Measurements from ENCODE around the gene KHDC4. TPM values are rescaled to one million over a fixed set of nuclear protein-coding genes. Genes with fewer than 3 reads are reported as not detected.

The KHDC4 gene
- total RNA-seq, 1 donor from 2014 or later = 91.5 TPM

- DNase-seq (ENCODE audit: low spot score) = no peak
- H3K27me3 Mint-ChIP-seq (ENCODE audit: insufficient read depth, low read depth) = peaks cover 4% of the 10 kb centered on the region
- H3K4me3 Mint-ChIP-seq = peak overlapping the region; percentile 95
- no peak overlapping the region for H3K27ac Mint-ChIP-seq
- Histone ChIP-seq H3K36me3 (peaks cover 8% of the 10 kb centered on the region), H3K4me1 (no peaks in the 10 kb centered on the region), H4K20me1 (ENCODE audit: low read depth) (no peaks in the 10 kb centered on the region), H3K4me2 (peak overlapping the region; percentile 84), H3F3A (ENCODE audit: low read depth) (peaks cover 44% of the 10 kb centered on the region), H3K4me3 (peak overlapping the region; percentile 87), H3K79me2 (ENCODE audit: low read depth) (peaks cover 28% of the 10 kb centered on the region), H2AFZ (replicated peaks) (no peak overlapping the region), H3K27ac (no peak overlapping the region), H3K9ac (no peak overlapping the region), H3K27me3 (no peaks in the 10 kb centered on the region), H3K9me3 (ENCODE audit: low read depth) (no peaks in the 10 kb centered on the region)
- no peaks in the 10 kb centered on the region for H3K9me3 Mint-ChIP-seq
- H3K4me1 Mint-ChIP-seq = peaks cover 17% of the 10 kb centered on the region
- H3K36me3 Mint-ChIP-seq = peaks cover 16% of the 10 kb centered on the region
- TF ChIP-seq EZH2 (IDR thresholded peaks at IDR 0.05) (no peak), EZH2phosphoT487 (IDR thresholded peaks at IDR 0.05) (no peak), CTCF (IDR thresholded peaks at IDR 0.05) (no peak)
These were observed 24.3 kb downstream of the KHDC4 start for GRCh38 chr1:155909894-155910293.

GRCh38 chr1:155904261-155904660 is 30.0 kb downstream of the KHDC4 start:
- no peak overlapping the region for H3K4me3 Mint-ChIP-seq

GRCh38 chr1:155900161-155900560 is 34.1 kb downstream of the KHDC4 start:
- no peak overlapping the region for H3K4me3 Mint-ChIP-seq
- no peaks in the 10 kb centered on the region for H3K4me1 Mint-ChIP-seq
- no peak for TF ChIP-seq CTCF (IDR thresholded peaks at IDR 0.05)
- no peak for TF ChIP-seq EZH2 (IDR thresholded peaks at IDR 0.05)
- no peak for TF ChIP-seq EZH2phosphoT487 (IDR thresholded peaks at IDR 0.05)
- Histone ChIP-seq H3K4me1 (no peaks in the 10 kb centered on the region), H3K9ac (no peak overlapping the region), H3K79me2 (ENCODE audit: low read depth) (no peaks in the 10 kb centered on the region), H3F3A (ENCODE audit: low read depth) (peaks cover 8% of the 10 kb centered on the region), H3K4me3 (no peak overlapping the region), H3K27ac (no peak overlapping the region), H3K27me3 (no peaks in the 10 kb centered on the region), H4K20me1 (ENCODE audit: low read depth) (peaks cover 3% of the 10 kb centered on the region), H3K9me3 (ENCODE audit: low read depth) (no peaks in the 10 kb centered on the region), H2AFZ (replicated peaks) (no peak overlapping the region), H3K4me2 (no peak overlapping the region), H3K36me3 (peaks cover 24% of the 10 kb centered on the region)
- DNase-seq (ENCODE audit: low spot score) = no peak
- H3K27me3 Mint-ChIP-seq (ENCODE audit: insufficient read depth, low read depth) = peaks cover 2% of the 10 kb centered on the region
- H3K27ac Mint-ChIP-seq = no peak overlapping the region
- no peaks in the 10 kb centered on the region for H3K9me3 Mint-ChIP-seq
- peaks cover 24% of the 10 kb centered on the region for H3K36me3 Mint-ChIP-seq

More at GRCh38 chr1:155904261-155904660, 30.0 kb downstream of the KHDC4 start:
- Histone ChIP-seq H3K79me2 (ENCODE audit: low read depth) (peaks cover 11% of the 10 kb centered on the region), H2AFZ (replicated peaks) (no peak overlapping the region), H3F3A (ENCODE audit: low read depth) (peaks cover under 1% of the 10 kb centered on the region), H3K4me2 (no peak overlapping the region), H3K36me3 (peaks cover 22% of the 10 kb centered on the region), H4K20me1 (ENCODE audit: low read depth) (no peaks in the 10 kb centered on the region), H3K27ac (no peak overlapping the region), H3K4me3 (no peak overlapping the region), H3K27me3 (no peaks in the 10 kb centered on the region), H3K9me3 (ENCODE audit: low read depth) (no peaks in the 10 kb centered on the region), H3K4me1 (no peaks in the 10 kb centered on the region), H3K9ac (no peak overlapping the region)
- peaks cover 21% of the 10 kb centered on the region for H3K36me3 Mint-ChIP-seq
- H3K4me1 Mint-ChIP-seq = no peaks in the 10 kb centered on the region
- peaks cover 6% of the 10 kb centered on the region for H3K27me3 Mint-ChIP-seq (ENCODE audit: insufficient read depth, low read depth)
- no peaks in the 10 kb centered on the region for H3K9me3 Mint-ChIP-seq
- DNase-seq (ENCODE audit: low spot score) = no peak
- TF ChIP-seq EZH2phosphoT487 (IDR thresholded peaks at IDR 0.05) = no peak
- no peak for TF ChIP-seq CTCF (IDR thresholded peaks at IDR 0.05)
- no peak for TF ChIP-seq EZH2 (IDR thresholded peaks at IDR 0.05)
- H3K27ac Mint-ChIP-seq = no peak overlapping the region
